ENCODE data around the gene OR14K1. TPM values are rescaled to one million over a fixed set of nuclear protein-coding genes. Genes with fewer than 3 reads are reported as not detected.

OR14K1 gene
- not detected in 2 replicates for total RNA-seq

GRCh38 chr1:247738315-247738714 lies at the start of gene OR14K1:
TSS of gene OR14K1 (plus strand) at chr1:247738615. CDS start at chr1:247738615, 0 bp downstream.

GRCh38 chr1:247716546-247716945 lies 21.9 kb upstream of the OR14K1 start, which contains the start of gene OR6F1:
TSS of gene OR6F1 (minus strand) at chr1:247716646. CDS start at chr1:247712755, 3,891 bp downstream.

GRCh38 chr1:247748041-247748440 lies 9.6 kb downstream of the OR14K1 start, which contains the start of gene OR14A2:
TSS of gene OR14A2 (minus strand) at chr1:247748141.

GRCh38 chr1:247760456-247760855 lies 22.0 kb downstream of the OR14K1 start, which contains the start of gene OR1C1:
TSS of gene OR1C1 (minus strand) at chr1:247760556. CDS start at chr1:247758406, 2,150 bp downstream.

Other genes starting within 250 kb of the OR14K1 start
- not detected in 2 replicates for gene OR2C3, start 202.2 kb upstream of the OR14K1 start, total RNA-seq
- not detected in 2 replicates for gene GCSAML, start 189.5 kb upstream of the OR14K1 start, total RNA-seq
- gene OR2G2, start 150.3 kb upstream of the OR14K1 start, total RNA-seq, result not detected in 2 replicates
- gene OR2G3, start 133.0 kb upstream of the OR14K1 start, total RNA-seq, result not detected in 2 replicates
- not detected in 2 replicates for gene OR13G1, start 58.9 kb upstream of the OR14K1 start, total RNA-seq
- not detected in 2 replicates for gene OR6F1, start 22.0 kb upstream of the OR14K1 start, total RNA-seq
- gene OR14A2, start 9.5 kb downstream of the OR14K1 start, total RNA-seq, result not detected in 2 replicates
- gene OR1C1, start 21.9 kb downstream of the OR14K1 start, total RNA-seq, result not detected in 2 replicates
- not detected in 2 replicates for gene OR14A16, start 85.5 kb downstream of the OR14K1 start, total RNA-seq
- gene OR11L1, start 103.3 kb downstream of the OR14K1 start, total RNA-seq, result not detected in 2 replicates
- gene TRIM58, start 118.6 kb downstream of the OR14K1 start, total RNA-seq, result 0.14 and 0.18 TPM in 2 replicates
- gene OR2W3, start 157.0 kb downstream of the OR14K1 start, total RNA-seq, result not detected in 2 replicates
- gene OR2T8, start 181.6 kb downstream of the OR14K1 start, total RNA-seq, result not detected in 2 replicates
- not detected in 2 replicates for gene OR2AJ1, start 186.3 kb downstream of the OR14K1 start, total RNA-seq
- gene OR2L8, start 210.2 kb downstream of the OR14K1 start, total RNA-seq, result not detected in 2 replicates
- not detected in 2 replicates for gene OR2AK2, start 226.6 kb downstream of the OR14K1 start, total RNA-seq

All from smooth muscle cell of bladder (primary cell).